Measurements from ENCODE around the gene NCBP1.

DNA sequence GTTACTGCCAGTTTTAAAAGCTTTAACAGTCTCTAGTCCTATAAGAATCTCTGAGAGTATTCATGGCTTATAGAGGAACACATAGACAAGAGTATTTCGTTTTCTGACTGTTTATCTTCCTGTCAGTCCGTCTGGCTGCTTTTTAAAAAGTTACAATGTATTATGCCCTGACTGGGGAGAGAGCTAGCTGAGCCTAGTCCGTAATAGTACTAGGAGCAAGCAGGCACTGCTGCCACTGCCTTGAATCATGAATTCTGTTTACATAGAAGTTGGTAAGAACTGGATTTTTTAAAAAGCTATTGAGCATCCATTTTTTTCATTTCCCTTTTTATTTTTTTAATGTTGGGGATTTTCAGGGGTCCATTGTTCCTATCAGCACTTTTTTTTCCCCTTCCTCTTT lies 37.0 kb downstream of the NCBP1 start:
- TF ChIP-seq CTCF (IDR thresholded peaks at IDR 0.05) (no peak), POLR2A (IDR thresholded peaks at IDR 0.05) (no peak)
